ENCODE results near the gene ZNF343.
"Not testable (repeated sequence)": the region's sequence is repeated elsewhere in the genome, so short reads cannot be mapped to it uniquely, and the experiment has no call there.

The ZNF343 gene

GRCh38 chr20:2520617-2521016 is 11.9 kb upstream of the ZNF343 start:
- no peak for DNase-seq

- DNase-seq: no peak
These were observed 10.5 kb upstream of the ZNF343 start for GRCh38 chr20:2519115-2519809.

GRCh38 chr20:2518558-2518957 is 9.8 kb upstream of the ZNF343 start:
- DNase-seq: no peak

GRCh38 chr20:2518096-2518495 is 9.4 kb upstream of the ZNF343 start:
- no peak for DNase-seq

- DNase-seq: no peak
These were observed 7.7 kb upstream of the ZNF343 start for GRCh38 chr20:2516399-2516798.

- no peak for DNase-seq
These were observed 6.5 kb upstream of the ZNF343 start for GRCh38 chr20:2515203-2515602.

- no peak for DNase-seq
These were observed 1.1 kb upstream of the ZNF343 start for GRCh38 chr20:2509794-2510193.

GRCh38 chr20:2509468-2509781 is 710 bp upstream of the ZNF343 start:
- no peak for DNase-seq

- DNase-seq: no peak
These were observed 662 bp downstream of the ZNF343 start for GRCh38 chr20:2507875-2508630.

GRCh38 chr20:2507464-2507863 is 1.3 kb downstream of the ZNF343 start:
- no peak for DNase-seq

- DNase-seq: not testable (repeated sequence)
These were observed 2.3 kb downstream of the ZNF343 start for GRCh38 chr20:2506426-2506825.

- not testable (repeated sequence) for DNase-seq
These were observed 3.9 kb downstream of the ZNF343 start for GRCh38 chr20:2504803-2505202.

- not testable (repeated sequence) for DNase-seq
These were observed 5.8 kb downstream of the ZNF343 start for GRCh38 chr20:2502808-2503384.

- DNase-seq: no peak
These were observed 23.1 kb downstream of the ZNF343 start for GRCh38 chr20:2485661-2486060.

GRCh38 chr20:2485080-2485479 is 23.6 kb downstream of the ZNF343 start:
- no peak for DNase-seq

- DNase-seq: no peak
These were observed 25.2 kb downstream of the ZNF343 start for GRCh38 chr20:2483504-2483903.

- no peak for DNase-seq
These were observed 28.3 kb downstream of the ZNF343 start for GRCh38 chr20:2480381-2480780.

GRCh38 chr20:2476742-2477615 is 31.7 kb downstream of the ZNF343 start:
- no peak for DNase-seq

GRCh38 chr20:2475850-2476741 is 32.6 kb downstream of the ZNF343 start:
- no peak for DNase-seq

- no peak for DNase-seq
These were observed 35.2 kb downstream of the ZNF343 start for GRCh38 chr20:2473516-2473915.

- peak; percentile 99 for DNase-seq
These were observed 38.1 kb downstream of the ZNF343 start, which contains the start of gene SNRPB for GRCh38 chr20:2470423-2471193. Gene SNRPB, minus strand, starts transcription at chr20:2470789. Its CDS starts 99 bp downstream, at chr20:2470690.
